Measurements from ENCODE around the gene EML1. TPM values are rescaled to one million over a fixed set of nuclear protein-coding genes. Genes with fewer than 3 reads are reported as not detected.
"Not testable (repeated sequence)": the region's sequence is repeated elsewhere in the genome, so short reads cannot be mapped to it uniquely, and the experiment has no call there.

Gene EML1
- total RNA-seq, 1 experiment from 2014 or later = 5.4 TPM

DNA sequence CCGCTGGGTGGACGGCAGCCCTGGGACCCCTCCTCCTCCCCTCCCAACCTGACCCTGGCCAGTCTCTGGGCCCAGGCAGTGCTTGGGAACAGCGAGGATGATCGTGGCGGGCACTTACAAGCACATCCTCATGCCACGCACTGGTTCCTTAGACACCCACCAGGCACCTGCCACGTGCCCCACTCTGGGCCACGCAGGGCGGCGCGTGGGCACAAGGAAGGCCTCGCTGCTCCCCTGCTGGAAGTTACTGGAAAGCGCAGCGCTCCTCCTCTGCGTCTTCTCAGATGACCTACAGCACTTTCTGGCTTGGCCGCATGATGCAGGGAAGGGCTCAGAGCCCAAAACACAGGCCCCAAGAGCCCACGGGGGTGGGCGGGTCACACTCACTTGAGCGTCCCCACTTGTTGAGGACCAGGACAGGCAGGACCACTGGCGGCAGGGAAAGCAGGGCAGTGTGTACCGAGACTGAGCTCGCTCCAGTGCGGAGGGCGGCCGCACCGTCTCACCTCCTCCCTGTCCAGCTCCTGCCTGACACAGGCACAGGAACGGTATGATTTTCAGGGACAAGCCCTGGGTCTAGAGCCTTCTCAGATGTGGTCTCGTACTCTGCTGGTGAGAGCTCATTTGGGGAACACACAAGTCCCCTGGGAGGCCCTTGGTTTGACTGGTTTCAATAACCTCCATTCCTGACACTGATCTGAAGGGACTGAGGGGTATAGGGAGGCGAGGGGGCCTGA is 143.7 kb downstream of the EML1 start:
- in situ Hi-C loops (cut with HindIII; ENCODE audit: low pct_unique_long_range_greater_than_20kb, low sequenced_read_pairs) = no loop called here
- no peak for DNase-seq (ENCODE audit: low read depth)

DNA sequence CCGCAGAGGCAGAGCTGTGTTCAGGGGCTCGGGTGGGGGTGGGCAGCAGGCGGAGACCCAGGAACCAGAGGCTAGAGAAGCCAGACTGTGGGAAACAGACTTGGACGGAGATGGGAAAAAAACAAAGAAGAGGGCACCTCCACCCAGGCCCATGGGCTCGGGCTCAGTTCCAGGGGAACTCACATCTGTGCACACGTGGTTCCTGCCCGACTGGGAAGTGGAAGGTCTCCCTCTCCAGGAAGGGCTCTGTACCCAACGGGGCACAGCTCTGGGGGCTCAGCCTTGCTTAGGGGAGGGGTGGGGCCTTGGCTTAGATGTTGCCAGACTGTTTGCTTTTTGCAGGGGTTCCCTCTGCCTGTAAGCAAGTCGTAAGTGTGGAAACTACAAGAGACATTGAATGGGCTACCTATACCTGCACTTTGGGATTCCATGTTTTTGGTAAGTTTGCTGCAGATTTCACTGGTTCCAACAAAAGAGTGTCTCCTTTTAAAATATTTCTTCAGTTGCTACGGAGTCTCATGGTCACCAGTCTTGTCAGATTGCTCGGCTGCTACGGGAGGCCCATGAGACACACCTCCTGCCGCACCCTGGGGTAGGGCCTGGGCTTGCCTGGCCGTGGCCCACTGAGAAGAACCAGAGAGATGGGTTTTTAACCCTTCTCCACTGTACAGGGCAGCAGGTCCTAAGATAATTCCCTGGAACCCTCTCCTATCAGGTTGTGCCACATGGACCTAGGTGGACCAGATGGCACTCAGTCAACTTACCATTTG is 144.4 kb downstream of the EML1 start:
- in situ Hi-C loops (cut with HindIII; ENCODE audit: low pct_unique_long_range_greater_than_20kb, low sequenced_read_pairs) = no loop called here
- DNase-seq (ENCODE audit: low read depth) = no peak

DNA sequence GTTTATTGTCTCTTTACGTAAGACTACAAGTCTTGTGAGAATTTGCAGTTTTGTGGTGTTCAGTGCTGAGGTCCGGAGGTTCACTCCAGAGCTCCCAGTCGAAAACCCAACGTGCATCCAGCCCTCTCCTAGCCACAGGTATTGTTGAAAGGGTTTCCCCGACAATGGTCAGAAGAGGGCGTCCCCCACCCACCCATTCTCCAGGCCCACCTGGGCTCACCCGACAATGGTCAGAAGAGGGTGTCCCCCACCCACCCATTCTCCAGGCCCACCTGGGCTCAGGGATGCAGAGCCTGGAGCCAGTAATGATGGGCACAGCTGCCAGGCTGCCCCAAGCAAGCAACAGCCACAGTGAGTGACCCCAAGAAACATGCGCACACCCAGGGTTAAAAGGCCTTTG is 145.2 kb downstream of the EML1 start:
- no peak for DNase-seq (ENCODE audit: low read depth)
- in situ Hi-C loops (cut with HindIII; ENCODE audit: low pct_unique_long_range_greater_than_20kb, low sequenced_read_pairs) = no loop called here

GRCh38 chr14:99938896-99939295 is 145.7 kb downstream of the EML1 start:
- DNase-seq (ENCODE audit: low read depth) = no peak

DNA sequence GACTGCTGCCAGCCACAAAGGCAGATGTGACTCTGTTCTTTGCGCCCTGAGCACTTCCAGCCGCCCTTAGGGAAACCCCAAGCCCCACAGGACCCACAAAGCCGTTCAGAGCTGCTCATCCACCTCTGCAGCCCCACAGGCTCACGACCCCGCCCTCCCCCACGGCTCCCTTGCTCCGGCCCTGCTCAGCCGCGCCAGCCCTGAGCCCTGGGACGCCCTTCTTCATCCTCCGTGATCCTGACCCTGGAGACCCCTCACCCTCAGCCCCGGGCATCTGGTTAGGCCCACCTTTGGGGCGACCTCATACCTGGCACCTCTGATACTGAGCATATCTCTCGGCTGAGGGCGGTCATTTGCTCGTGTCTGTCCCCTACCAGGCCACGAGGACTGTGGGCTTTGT is 146.2 kb downstream of the EML1 start:
- no peak for DNase-seq (ENCODE audit: low read depth)
- in situ Hi-C loops (cut with HindIII; ENCODE audit: low pct_unique_long_range_greater_than_20kb, low sequenced_read_pairs) = no loop called here

More at GRCh38 chr14:99938896-99939295, 145.7 kb downstream of the EML1 start:
- in situ Hi-C loops (cut with HindIII; ENCODE audit: low pct_unique_long_range_greater_than_20kb, low sequenced_read_pairs) = no loop called here

DNA sequence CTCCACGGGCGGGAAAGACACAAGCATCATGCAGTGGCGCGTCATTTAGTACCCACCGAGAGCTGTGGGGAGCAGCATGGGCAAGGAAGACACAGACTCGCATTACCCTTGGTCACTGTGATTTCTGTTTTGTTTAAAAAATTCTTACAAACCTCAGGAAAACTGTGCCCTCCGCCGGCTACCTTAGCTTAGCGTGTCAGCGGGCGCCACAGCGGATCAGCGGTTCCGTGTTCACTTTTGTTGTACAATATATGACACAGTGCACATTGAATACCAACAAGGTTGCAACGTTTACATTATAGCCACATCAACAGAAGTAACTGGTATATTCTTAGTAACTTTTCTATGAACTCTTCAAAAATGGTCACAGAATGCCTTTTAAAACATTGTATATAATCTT is 146.9 kb downstream of the EML1 start:
- no peak for DNase-seq (ENCODE audit: low read depth)

DNA sequence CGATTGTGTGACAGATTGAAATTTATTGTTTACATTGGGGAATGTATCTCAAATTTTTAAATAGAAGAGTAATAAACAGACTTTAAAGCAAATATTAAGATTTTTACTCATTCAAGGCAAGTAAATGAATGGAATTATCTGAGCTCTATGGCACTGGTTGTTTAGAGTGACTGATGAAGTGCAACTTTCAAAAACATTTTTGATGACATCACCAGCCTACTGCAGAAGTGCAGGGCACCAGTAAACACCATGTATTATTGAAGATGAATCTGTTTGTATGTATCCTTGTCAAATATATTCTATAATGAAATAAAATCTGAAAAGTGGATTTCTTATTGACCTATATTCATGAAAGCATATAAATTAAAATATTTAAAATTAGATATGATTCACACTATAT is 148.0 kb downstream of the EML1 start:
- no peak for DNase-seq (ENCODE audit: low read depth)
- in situ Hi-C loops (cut with HindIII; ENCODE audit: low pct_unique_long_range_greater_than_20kb, low sequenced_read_pairs) = no loop called here

More for the DNA sequence above, 146.9 kb downstream of the EML1 start:
- in situ Hi-C loops (cut with HindIII; ENCODE audit: low pct_unique_long_range_greater_than_20kb, low sequenced_read_pairs) = no loop called here

DNA sequence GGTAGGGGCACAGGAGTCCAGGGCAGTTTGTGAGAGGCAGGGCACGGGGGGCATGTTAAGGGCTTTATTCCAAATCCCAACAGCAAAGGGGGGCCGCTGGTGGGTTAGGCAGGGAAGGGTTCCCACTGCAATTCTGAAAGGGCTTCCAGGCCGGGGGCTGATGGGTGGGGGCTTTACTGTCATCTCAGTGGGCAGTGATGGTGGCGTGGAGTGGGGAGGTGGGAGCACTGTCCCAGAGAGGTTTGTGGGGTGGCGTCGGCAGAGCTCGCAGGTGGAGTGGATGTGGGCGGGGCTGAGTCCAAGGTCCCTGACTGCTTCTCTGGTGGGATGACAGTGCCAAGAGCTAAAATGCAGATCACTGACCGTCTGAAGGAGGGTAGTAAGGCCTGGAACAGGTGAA is 150.4 kb downstream of the EML1 start:
- DNase-seq (ENCODE audit: low read depth) = no peak
- in situ Hi-C loops (cut with HindIII; ENCODE audit: low pct_unique_long_range_greater_than_20kb, low sequenced_read_pairs) = no loop called here

DNA sequence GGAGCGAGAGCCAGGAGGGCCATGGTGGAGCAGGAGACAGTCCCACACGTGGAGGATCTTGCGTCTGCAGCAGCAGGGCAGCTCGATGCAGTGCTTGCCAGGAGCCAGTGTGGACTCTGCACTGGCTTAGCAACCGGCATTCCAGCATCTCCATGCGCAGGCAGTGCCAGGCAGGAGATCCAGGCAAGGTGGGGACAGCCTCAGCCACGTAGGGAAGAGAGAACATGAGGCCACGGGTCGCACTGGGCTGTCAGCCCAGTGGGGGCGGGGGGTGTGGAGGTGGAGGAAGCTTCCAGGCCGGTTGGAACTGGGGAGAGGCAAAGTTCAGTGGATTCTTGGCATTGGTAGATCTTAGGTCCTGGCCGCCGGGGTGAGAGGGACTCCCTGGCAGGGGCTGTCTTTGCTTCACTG is 151.0 kb downstream of the EML1 start:
- no peak for DNase-seq (ENCODE audit: low read depth)

DNA sequence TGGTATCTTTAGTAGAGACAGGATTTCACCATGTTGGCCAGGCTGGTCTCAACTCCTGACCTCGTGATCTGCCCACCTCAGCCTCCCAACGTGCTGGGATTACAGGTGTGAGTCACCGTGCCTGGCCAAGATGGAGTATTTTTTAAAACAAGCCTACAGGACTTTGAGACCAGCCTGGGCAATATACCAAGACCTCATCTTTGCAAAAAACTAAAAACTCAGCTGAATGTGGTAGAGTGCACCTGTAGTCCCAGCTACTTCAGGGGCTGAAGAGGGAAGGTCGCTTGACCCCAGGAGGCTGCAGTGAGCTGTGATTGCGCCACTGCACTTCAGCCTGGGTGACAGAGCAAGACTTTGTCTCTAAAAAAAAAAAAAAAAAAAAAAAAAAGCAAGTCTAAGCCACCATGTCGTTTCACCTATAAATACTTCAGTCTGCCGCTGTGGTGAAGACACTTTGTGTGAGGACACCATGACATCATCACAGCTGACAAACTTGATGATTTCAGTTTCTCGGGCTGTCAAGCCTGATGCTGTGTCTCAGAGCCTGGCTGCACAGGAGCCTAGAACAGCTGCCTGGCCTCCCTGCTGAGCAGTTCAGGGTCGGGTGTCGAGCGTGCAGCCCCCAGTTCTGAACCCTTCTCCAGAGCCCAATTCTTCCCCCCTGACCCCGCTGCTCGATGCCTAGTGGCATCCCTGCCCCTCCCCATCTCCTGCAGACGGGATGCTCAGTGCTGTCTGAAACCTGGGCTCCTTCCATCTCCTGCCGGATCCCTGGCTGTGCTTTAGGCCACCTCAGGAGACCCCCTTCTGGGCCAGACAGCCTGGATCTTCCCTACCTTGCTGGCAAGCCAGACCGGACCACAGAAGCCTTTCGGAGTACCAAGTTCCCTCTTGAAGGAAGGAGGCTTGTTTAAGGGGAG is 152.8 kb downstream of the EML1 start:
- in situ Hi-C loops (cut with HindIII; ENCODE audit: low pct_unique_long_range_greater_than_20kb, low sequenced_read_pairs) = no loop called here
- DNase-seq (ENCODE audit: low read depth) = peak; percentile 1

More for the DNA sequence above, 151.0 kb downstream of the EML1 start:
- in situ Hi-C loops (cut with HindIII; ENCODE audit: low pct_unique_long_range_greater_than_20kb, low sequenced_read_pairs) = no loop called here

DNA sequence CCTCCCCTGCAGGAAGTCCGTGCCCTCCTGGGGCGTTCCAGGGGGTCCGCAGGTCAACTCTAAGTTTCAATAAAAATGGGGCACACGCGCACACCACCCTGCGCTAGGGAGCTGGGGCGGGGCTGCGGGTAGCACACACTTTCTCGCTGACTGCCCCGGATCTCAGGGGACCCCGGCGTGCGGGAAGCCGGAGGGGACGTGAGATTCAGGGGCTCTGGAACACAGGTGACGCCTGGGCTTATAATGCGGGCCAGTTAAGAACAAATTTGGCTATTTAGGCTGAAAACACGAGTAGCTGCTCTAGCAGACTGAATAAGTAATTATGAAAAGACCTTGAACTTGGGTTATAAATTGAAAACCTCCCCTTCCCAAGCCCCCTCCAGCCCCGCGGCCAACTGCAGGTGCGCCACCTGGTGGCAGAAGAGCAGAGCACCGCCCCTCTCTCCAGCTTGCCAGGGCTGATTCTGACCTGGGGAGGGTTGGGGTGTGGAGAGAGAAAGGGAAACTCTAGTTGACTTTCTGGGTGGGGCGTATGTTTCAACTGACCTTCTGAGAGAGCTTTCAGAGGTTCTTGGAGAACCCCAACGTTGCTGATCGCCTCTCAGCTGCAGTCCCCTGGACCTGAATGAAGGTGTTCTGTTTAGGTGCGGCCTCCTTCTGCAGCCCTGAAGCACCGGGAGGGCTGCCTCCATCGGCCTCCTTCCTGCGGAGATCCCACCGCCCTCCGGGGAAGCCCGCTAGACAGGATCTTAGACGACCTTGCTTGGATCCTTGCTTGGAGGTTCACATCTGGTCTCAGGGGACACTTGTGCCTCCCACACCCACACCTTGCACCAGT is 153.7 kb downstream of the EML1 start:
- DNase-seq (ENCODE audit: low read depth) = peak; percentile 0
- in situ Hi-C loops (cut with HindIII; ENCODE audit: low pct_unique_long_range_greater_than_20kb, low sequenced_read_pairs) = no loop called here

DNA sequence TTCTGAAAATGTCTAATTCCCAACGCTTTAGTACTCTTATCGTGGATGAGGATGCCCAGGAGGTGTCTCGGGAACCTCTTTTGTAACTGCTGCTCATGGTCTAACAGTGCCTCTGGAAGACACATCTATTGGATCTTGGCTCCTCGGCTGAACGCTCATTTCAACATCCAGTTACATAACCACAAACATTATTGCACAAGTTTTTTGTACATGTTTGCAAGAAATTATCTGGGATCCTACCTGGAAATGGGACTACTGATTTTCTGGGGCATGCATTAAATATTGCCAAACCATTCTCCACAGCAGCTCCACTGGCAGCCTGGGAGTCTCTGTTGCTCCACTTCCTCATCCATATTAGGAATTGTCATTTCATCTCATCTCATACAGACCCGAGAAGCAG is 154.5 kb downstream of the EML1 start:
- in situ Hi-C loops (cut with HindIII; ENCODE audit: low pct_unique_long_range_greater_than_20kb, low sequenced_read_pairs) = no loop called here
- no peak for DNase-seq (ENCODE audit: low read depth)

DNA sequence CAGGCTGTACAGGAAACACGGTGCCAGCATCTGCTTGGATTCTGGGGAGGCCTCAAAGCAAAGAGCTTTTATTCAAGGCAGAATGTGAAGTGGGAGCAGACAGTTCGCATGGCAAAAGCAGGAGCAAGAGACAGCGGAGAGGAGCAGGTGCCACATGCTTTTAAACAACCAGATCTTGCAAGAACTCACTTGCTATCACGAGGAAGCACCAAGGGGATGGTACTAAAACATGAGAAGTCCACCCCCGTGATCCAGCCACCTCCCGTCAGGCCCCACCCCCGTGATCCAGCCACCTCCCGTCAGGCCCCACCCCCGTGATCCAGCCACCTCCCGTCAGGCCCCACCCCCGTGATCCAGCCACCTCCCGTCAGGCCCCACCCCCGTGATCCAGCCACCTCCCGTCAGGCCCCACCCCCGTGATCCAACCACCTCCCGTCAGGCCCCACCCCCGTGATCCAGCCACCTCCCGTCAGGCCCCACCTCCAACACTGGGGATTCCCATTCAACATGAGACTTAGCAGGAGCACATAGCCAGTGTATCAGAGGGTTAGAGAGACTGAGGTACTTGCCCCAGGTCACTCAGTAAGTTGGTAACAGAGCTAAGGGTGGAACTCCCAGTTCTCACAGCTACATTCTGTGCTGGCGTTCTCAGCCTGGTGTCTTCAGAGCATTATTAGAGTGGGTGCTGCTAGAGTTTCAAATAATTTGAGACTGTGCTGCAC is 156.0 kb downstream of the EML1 start:
- in situ Hi-C loops (cut with HindIII; ENCODE audit: low pct_unique_long_range_greater_than_20kb, low sequenced_read_pairs) = not testable (repeated sequence)
- DNase-seq (ENCODE audit: low read depth) = peak; percentile 21

DNA sequence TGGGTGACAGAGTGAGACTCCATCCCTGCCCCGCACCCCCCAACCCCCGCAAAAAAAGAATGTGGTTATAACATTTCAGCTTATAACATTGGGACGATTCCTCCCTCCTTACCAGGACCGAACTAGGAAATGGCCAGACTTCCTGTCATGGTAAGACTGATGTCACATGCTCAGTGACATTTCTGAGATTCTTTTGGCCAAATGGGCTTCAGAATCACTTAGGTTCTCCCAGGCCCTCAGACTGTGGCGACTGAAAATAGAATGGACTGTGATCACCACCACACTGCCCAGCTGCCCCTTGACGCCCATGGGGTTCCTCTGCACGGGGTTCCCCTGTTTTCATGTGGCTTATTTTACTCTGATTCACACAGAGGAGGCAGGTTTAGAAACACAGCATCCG is 157.0 kb downstream of the EML1 start:
- DNase-seq (ENCODE audit: low read depth) = no peak
- in situ Hi-C loops (cut with HindIII; ENCODE audit: low pct_unique_long_range_greater_than_20kb, low sequenced_read_pairs) = no loop called here

- no peak for DNase-seq (ENCODE audit: low read depth)
- in situ Hi-C loops (cut with HindIII; ENCODE audit: low pct_unique_long_range_greater_than_20kb, low sequenced_read_pairs) = no loop called here
Measured at GRCh38 chr14:99951085-99951484, 157.9 kb downstream of the EML1 start.

GRCh38 chr14:99952039-99952438 is 158.8 kb downstream of the EML1 start:
- in situ Hi-C loops (cut with HindIII; ENCODE audit: low pct_unique_long_range_greater_than_20kb, low sequenced_read_pairs) = no loop called here
- no peak for DNase-seq (ENCODE audit: low read depth)

DNA sequence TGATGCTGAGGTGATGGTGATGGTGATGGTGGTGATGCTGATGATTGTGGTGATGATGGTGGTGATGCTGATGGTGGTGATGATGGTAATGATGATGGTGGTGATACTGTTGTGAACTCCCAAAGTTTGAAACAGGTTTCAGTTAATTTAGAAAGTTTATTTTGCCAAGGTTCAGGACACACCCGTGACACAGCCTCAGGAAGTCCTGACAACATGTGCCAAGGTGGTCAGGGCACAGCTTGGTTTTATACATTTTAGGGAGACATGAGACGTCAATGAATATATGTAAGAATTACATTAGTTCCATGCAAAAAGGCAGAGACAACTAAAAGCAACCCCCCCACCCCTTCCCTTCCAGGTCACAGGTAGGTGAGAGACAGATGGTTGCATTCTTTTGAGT is 159.2 kb downstream of the EML1 start:
- in situ Hi-C loops (cut with HindIII; ENCODE audit: low pct_unique_long_range_greater_than_20kb, low sequenced_read_pairs) = no loop called here
- no peak for DNase-seq (ENCODE audit: low read depth)
